ENCODE measurements around the gene TXNDC15.

- TF ChIP-seq CTCF (IDR thresholded peaks at IDR 0.05; ENCODE audit: low read depth, low read length, poor library complexity, severe bottlenecking): peak; percentile 70
- TF ChIP-seq EZH2phosphoT487 (IDR thresholded peaks at IDR 0.05; ENCODE audit: borderline replicate concordance, low read length): no peak
Observed at GRCh38 chr5:134917070-134917815, 43.1 kb downstream of the TXNDC15 start.
